ENCODE results near the gene ARHGAP24.

Gene ARHGAP24

DNA sequence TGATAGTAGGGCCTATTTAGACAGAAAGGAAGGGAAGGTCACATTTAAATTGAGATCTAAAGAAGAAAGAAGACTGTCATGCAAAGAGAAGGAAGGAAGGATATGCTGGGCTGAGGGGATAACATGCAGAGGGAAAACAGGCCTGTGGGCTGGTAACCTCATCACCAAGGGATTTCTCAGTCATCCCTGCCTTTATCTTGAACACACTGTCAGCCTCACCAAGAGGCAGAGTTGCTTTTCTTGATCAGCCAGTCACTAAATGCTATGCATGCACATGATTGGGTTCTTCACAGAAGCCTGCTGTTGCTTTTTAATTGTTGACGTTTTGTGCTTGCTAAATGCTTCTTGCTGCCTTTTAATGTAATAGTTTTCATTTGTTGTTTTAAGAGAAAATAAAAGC lies 113.0 kb downstream of the ARHGAP24 start:
- no peak overlapping the region for H3K27ac ChIP-seq
- TF ChIP-seq, protein P1, sequence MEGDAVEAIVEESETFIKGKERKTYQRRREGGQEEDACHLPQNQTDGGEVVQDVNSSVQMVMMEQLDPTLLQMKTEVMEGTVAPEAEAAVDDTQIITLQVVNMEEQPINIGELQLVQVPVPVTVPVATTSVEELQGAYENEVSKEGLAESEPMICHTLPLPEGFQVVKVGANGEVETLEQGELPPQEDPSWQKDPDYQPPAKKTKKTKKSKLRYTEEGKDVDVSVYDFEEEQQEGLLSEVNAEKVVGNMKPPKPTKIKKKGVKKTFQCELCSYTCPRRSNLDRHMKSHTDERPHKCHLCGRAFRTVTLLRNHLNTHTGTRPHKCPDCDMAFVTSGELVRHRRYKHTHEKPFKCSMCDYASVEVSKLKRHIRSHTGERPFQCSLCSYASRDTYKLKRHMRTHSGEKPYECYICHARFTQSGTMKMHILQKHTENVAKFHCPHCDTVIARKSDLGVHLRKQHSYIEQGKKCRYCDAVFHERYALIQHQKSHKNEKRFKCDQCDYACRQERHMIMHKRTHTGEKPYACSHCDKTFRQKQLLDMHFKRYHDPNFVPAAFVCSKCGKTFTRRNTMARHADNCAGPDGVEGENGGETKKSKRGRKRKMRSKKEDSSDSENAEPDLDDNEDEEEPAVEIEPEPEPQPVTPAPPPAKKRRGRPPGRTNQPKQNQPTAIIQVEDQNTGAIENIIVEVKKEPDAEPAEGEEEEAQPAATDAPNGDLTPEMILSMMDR (conservative IDR thresholded peaks at IDR 0.05) = no peak
- no peak for TF ChIP-seq ZFX (IDR thresholded peaks at IDR 0.05)

DNA sequence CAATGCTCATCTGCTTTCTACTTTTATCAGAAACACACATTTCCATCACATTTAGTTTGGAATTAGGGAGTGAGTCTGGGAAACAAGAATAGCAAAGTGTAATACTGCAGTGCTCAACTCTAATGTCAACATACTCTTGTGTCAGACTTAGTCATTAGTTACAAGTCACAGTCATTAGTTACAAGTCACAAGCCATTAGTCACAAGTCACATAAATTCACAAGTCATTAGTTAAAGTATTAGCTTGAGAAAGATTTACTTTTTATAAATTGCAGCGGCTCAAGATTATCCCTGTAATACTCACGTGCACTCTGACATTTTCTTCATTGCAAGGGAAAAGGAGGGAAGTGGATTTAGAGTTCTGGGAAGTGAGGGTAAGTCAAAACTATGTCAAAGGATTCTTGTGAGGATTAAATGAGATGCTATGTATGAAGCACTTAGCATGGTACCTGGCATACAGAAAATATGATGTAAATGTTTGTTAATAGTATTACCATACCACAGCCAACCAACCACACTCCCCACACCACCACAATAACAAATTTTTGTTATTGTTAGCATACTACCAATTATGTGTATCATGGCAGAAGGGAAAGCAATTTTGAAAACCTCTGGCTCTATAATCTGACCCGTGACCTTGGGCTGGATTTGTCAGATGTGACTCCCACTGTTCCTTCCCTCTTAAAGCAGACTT lies 116.6 kb downstream of the ARHGAP24 start:
- no peak overlapping the region for H3K27ac ChIP-seq
- TF ChIP-seq ZFX (IDR thresholded peaks at IDR 0.05) = no peak
- TF ChIP-seq, protein P1 (conservative IDR thresholded peaks at IDR 0.05) = no peak

DNA sequence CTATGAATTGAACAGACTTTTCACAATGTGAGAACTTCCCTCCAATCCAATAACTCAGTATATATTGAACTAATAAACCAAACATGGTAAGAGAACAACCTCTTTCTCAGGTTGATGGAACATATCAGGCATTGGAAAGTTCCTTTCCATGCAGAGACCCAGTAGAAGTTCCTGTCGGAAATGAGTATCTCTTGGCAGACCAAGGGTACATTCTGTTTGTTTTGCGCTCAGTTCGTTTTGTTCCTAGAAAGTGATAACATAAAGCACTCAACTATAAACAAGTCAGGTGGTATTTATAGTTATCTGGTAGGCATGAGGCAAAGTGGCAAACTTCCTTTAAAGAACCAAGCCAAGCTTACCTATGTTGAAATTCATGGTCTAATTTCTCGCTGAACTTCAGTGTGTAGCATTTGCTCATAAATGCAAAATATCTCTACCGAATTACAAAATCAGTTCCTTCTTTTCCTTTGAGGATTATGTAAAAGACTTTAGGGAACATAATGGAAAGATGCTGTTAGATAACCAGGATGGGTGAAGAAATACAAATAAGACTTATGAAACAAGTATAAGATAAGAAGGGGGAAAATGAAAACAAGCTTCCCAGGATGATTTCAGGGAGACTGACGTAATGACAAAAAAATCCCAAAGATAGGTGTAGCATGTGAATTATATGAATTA lies 120.3 kb downstream of the ARHGAP24 start:
- no peak for TF ChIP-seq ZFX (IDR thresholded peaks at IDR 0.05)
- H3K27ac ChIP-seq = no peak overlapping the region

DNA sequence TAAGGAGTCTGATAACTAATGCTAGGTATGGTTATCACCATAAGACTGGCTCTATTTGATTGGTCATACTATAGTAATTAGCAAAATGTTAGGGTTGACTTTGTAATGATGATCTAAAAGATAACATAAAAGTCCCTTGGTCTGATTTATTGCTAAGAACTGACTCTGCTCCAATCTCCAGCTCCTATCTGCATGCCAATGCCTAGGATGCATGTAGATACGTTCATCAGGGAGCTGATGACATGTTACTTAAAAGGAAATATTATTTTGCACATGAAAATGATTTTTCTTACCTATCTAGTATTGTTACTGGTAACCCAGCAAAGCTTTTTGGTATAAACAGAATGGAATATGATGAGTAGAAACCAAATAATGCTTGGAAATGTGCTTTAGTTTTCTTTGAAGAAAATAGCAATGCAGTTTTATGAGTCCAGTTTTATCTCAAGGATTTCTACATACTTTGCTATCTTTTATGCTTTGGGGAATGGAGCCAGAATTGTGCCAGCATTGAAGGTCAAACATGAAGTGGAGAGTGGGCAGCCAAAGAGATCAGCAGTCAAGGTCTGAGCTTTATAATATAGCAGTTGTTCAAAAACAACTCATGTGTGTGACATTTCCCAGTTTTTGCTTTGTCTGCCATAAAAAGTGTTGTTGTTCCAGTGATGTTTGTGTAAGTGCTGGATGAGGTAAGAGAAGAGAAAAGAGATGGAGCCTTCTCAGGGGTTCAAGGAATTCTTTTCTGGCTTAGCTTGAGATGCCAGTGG lies 121.0 kb downstream of the ARHGAP24 start:
- no peak for TF ChIP-seq ZFX (IDR thresholded peaks at IDR 0.05)
- TF ChIP-seq, protein P1 (conservative IDR thresholded peaks at IDR 0.05) = no peak
- H3K27ac ChIP-seq = no peak overlapping the region

DNA sequence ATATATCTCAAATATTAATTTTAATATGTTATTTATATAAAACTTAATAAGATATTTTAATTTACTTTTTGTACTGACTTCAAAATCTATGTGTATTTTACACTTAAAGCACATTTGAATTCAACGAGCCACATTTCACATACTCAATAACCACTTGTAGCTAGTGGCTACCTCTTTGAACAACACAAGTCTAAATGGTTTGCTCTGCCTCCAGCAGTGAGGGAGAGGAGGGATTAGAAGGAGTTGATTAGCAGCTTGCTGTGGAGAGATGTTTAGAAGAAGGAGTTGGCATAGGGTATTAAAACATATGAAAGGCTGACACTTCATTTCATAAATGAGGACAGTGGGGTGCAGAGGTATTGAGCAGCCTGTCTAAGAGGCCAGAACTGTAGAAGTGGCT lies 124.0 kb downstream of the ARHGAP24 start:
- H3K27ac ChIP-seq = no peak overlapping the region
- no peak for TF ChIP-seq ZFX (IDR thresholded peaks at IDR 0.05)
- TF ChIP-seq, protein P1 (conservative IDR thresholded peaks at IDR 0.05) = no peak

DNA sequence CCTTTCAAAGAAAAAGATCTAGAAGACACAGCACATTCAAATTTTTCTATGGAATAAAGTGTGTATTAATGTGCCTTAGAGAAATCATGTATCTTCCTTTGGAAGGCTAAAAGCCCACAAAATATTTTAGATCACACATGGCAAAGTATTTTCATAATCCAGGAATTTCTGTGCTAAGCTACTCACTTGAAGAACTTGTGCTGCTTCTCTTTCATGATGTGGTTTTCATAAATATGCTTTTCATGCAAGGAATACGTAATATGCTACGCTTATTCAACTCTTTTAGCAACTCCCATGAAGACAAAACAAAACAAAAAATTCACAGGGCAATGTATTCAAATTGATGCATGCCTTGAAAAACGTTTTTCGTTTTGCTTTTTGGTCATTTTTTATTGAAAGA lies 125.6 kb downstream of the ARHGAP24 start:
- H3K27ac ChIP-seq = no peak overlapping the region
- TF ChIP-seq, protein P1 (conservative IDR thresholded peaks at IDR 0.05) = no peak
- no peak for TF ChIP-seq ZFX (IDR thresholded peaks at IDR 0.05)

DNA sequence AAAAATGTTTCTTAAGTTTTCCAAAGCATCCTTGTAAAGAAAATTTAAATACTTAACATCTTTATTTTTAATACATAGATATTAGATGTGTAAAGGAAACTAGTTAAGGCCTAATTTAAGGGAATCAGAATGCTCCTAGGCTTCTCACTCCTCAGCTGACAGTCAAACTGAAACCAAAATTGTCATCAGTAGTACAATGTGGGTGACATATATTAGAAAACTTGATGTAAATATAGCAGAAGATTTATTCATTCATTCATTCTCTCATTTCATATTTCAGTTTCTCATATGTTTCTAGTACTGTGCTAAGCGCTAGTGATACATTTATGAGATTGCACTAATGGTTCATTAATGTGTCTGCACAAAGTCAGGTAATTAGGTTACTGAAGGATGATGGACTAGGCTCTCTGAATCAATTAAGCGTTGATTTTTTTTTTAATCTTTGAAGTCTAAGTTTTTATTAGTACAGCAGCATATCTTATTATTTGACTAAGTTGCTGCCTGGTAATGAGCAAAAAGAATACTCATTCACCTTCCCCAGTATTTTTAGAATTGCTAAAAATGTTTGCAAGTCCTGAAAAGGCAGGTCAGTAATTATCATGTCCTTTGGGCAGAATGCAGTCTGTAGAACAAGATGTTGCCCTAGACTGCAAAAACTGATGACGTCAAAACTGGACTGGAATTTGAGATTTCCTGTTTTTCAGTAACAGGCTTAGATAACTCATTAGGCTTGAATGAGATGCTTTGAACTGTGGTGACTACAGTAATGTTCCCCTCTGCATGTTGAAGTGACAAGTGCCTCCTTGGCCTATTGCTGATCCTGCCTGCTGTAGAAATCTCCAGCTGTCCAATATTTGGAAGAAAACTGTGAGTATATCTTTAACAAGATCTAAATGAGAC lies 128.7 kb downstream of the ARHGAP24 start:
- TF ChIP-seq ZFX (IDR thresholded peaks at IDR 0.05) = no peak
- TF ChIP-seq, protein P1 (conservative IDR thresholded peaks at IDR 0.05) = no peak
- H3K27ac ChIP-seq = no peak overlapping the region
